HG03457 (cell line): ENCODE results near the gene DHRS7B.
"Not testable (repeated sequence)": the region's sequence is repeated elsewhere in the genome, so short reads cannot be mapped to it uniquely, and the experiment has no call there.

Experiments used
- ATAC-seq: cut with Tn5 transposase; IDR thresholded peaks from one replicate; pipeline ENCODE4 v1.9.1; 2021; ENCODE audit warnings: moderate number of reproducible peaks; ENCODE audit not compliant: unreplicated experiment

DHRS7B gene

GRCh38 chr17:21126645-21127508 is at the start of gene DHRS7B:
Gene DHRS7B, plus strand, starts transcription at chr17:21126964. Its CDS starts 8 bp downstream, at chr17:21126972.
- ATAC-seq, result peak; percentile 70

DNA sequence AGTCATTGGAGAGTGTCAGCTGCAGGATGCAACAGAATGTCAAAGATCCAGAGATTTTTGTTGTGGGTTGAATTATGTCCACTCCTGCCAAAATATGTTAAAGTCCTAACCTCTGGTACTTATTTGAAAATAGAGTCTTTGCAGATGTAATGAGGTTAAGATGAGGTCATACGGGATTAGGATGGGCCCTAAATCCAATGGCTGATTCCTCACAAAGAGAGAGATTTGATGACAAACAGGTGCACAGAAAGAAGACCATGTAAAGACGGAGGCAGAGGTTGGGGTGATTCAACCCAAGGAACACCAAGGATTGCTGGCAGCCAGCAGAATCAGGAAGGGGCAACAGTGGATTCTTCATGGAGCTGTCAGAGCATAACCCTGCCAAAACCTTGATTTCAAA is 49.5 kb upstream of the DHRS7B start:
- ATAC-seq, result no peak

DNA sequence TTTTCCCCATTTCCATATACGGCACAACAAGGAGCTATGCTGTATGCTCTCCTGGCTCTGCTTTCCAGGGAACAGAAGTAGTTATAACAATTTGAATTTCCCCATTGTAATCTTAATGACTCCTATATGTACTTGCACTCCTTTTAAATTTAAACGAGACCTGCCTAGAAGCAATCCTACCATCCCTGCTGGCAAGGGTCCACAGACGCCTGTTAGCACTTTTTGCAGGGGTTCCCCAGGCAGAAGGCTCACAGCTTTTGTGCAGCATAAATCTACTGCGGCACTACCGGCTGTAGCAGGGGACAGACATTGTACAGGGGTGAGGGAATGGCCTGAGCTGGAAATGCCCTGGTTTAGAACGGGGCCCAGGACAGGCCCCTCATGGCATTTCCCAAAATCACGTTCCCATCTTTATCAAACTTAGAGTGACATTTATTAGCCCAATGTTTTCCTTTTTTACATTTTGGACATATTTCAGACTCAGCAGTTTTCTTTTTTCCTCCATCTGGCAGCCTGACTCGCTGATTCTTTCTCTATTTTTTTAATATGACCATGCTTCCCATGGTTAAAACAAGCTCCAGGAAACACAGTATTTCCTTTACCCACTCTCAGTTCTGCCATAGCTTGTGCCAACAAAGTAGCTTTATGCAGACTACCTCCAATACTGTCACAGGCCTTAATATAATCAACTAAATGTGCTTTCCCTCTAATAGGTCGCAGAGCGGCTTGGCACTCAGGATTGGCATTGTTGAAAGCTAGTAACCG is 48.6 kb upstream of the DHRS7B start:
- ATAC-seq, result no peak

DNA sequence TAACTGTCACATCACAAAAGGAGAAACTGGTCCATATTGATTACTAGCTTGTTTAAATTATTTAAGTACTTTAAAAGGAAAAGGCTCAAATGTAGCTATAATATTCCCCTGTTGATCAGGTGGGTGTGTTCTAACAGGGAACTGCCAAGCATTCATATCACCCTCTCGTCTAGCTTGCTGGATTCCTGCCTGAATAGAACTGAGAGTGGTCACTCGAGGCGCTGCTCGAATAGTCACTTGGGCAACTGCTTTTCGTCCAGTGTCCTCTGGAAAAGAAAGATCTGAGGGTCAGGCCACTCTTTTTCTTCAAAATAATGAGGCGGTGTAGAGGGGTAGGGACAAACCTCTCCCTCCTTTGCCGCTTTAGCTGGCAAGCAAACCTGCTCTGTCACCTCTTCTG is 47.6 kb upstream of the DHRS7B start:
- no peak for ATAC-seq

DNA sequence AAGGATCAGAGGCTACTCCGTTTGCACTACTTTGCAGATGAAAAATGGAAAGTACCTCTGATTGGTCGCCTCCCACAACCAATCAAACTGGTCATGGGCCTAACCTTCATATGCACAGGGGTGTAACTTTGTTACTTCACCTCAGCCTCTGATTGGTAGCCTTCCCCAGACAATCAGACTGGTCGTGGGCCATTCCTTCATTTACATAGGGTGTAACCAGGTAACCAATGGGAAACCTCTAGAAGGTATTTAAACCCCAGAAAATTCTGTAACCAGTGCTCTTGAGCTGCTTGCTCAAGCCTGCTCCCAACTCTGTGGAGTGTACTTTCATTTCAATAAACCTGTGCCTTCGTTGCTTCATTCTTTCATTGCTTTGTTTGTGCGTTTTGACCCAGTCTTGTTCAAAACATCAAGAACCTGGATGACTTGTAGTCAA is 44.7 kb upstream of the DHRS7B start:
- ATAC-seq, result no peak

DNA sequence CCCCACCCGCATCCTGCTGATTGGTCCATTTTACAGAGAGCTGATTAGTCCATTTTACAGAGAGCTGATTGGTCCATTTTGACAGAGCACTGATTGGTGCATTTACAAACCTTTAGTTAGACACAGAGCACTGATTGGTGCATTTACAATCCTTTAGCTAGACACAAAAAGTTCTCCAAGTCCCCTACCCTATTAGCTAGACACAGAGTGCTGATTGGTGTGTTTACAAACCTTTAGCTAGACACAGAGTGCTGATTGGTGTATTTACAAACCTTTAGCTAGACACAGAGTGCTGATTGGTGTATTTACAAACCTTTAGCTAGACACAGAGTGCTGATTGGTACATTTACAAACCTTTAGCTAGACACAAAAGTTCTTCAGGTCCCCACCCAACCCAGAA is 41.5 kb upstream of the DHRS7B start:
- ATAC-seq, result not testable (repeated sequence)

- no peak for ATAC-seq
Measured at GRCh38 chr17:21085707-21086106, 41.1 kb upstream of the DHRS7B start.

- no peak for ATAC-seq
Measured at GRCh38 chr17:21089145-21089544, 37.6 kb upstream of the DHRS7B start.

GRCh38 chr17:21089933-21090901 is 36.5 kb upstream of the DHRS7B start:
- ATAC-seq, result no peak

GRCh38 chr17:21090902-21091618 is 35.7 kb upstream of the DHRS7B start:
- ATAC-seq, result no peak

DNA sequence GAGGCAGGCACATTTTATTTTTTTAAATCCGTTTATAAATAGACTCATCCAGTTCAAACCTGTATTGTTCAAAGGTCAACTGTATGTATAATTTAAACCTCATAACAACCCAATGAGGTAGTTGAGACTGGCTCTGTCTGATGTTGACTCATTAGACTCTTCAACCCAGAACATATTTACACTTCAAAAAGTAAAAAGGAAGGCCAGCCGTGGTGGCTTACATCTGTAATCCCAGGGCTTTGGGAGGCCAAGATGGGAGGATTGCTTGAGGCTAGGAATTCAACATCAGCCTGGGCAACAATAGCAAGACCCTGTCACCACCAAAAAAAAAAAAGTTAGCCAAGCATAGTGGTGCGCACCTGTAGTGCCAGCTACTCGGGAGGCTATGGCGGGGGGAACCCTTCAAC is 32.5 kb upstream of the DHRS7B start:
- ATAC-seq, result no peak

- no peak for ATAC-seq
Measured at GRCh38 chr17:21095735-21096134, 31.0 kb upstream of the DHRS7B start.

DNA sequence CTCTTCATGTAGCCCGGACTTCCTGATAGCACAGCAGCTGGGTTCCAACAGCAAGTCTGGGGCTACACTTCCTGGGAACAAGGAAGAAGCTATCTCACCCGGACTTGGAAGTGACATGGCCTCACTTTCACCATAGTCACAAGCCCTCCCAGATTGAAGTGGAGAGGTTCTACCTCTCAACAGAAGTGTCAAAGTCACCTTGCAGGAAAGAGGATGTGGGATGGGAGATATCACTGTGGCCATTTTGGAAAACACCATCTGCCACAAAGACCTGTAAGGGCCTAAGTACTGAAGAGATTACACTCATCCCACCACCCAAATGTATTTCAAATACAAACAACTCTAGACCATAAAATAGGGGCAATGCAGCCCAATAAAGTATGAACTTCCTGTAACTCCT is 29.9 kb upstream of the DHRS7B start:
- no peak for ATAC-seq

- ATAC-seq, result peak; percentile 91
Measured at GRCh38 chr17:21098934-21099689, 27.7 kb upstream of the DHRS7B start.

- ATAC-seq, result no peak
Measured at GRCh38 chr17:21100636-21101035, 26.1 kb upstream of the DHRS7B start.

DNA sequence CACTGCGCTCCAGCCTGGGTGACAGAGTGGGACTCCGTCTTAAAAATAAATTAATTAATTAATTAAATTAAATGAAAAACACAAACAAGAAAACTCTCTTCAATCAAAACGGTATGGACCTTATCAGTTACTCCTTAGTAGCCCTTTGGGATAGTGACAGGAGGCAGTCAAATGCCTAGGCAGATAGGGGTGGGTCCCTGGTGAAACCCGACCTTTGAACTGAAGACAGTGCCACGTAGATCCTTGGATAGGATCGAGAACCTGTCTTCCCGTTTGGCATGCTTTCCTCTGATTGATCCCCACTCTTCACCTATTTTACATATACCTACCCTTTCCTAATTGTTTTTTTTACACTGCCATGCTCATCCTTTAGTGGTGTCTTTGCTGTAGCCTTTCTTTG is 22.2 kb upstream of the DHRS7B start:
- ATAC-seq, result no peak

DNA sequence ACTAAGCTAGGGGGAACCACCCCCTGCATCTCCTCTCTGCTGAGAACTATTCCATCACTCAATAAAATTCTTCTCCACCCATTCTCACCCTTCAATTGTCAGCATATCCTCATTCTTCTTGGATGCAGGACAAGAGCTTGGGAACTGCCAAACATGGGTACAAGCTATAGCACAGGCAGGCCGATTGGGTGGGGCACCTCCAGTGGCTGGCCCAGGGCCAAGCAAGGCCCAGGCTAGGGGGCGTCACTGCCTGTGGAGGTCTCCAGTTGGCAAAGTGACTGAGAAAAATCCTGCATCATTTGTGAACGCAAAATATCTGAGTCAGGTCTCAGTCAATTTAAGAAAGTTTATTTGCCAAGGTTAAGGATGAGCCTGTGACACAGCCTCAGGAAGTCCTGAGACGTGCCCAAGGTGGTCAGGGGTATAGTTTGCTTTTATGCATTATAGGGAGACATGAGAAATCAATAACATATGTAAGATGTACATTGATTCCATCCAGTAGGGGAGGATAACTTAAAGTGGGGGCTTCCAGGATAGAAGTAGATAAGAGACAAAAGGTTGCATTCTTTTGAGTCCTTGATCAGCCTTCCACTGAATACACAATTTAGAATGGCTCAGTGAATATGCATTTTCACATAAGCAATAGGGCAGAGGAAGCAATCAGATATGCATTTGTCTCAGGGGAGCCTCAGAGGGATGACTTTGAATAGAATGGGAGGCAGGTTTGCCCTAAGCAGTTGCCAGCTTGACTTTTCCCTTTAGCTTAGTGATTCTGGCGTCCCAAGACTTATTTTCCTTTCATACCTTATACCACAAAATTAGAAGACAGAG is 21.5 kb upstream of the DHRS7B start:
- no peak for ATAC-seq

DNA sequence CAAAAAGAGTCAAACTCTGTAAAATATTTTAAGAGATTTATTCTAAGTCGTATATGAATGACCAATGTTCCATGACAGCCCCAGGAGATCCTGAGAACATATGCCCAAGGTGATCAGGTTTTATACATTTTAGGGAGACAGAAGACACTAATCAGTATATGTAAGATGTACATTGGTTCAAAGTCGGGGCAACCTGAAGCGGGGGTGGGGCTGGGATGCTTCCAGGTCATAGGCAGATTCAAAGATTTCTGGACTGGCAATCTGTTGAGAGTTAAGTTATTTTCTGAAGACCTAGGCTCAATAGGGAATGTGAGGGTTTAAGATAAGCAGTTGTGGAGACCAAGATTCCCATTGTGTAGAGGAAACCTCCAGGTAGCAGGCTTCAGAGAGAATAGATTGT is 20.4 kb upstream of the DHRS7B start:
- no peak for ATAC-seq
